ENCODE results near the gene RPS25.
"Not testable (repeated sequence)": the region's sequence is repeated elsewhere in the genome, so short reads cannot be mapped to it uniquely, and the experiment has no call there.

RPS25 gene

GRCh38 chr11:119014209-119014924, 3.8 kb downstream of the RPS25 start:
- DNase-seq, result no peak

GRCh38 chr11:119012629-119013170, 5.4 kb downstream of the RPS25 start:
- DNase-seq, result no peak

GRCh38 chr11:119011476-119012053, 6.6 kb downstream of the RPS25 start:
- no peak for DNase-seq

- DNase-seq, result no peak
Measured at GRCh38 chr11:119006656-119007055, 11.5 kb downstream of the RPS25 start.

GRCh38 chr11:119000906-119001305, 17.2 kb downstream of the RPS25 start:
- DNase-seq, result no peak

DNA sequence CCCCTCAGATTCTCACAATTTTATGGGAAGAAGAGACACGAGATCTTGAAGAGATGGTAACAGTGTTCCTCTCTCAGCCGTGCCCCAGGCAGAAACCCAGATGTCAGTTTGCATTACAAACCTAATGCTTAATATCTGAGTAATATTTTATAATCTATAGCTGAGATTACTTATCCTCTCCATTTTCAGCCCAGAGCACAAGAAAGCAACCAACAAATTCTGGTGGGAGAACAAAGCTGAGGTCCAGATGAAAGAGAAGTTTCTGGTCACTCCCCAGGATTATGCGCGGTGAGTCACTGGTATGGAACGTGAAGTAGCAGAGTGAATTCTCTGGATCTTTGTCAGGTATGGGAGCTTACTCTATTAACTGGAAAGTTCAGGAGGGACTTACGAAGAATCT, 19.3 kb downstream of the RPS25 start:
- DNase-seq, result no peak

GRCh38 chr11:118998388-118998717, 19.8 kb downstream of the RPS25 start:
- no peak for DNase-seq

- peak; percentile 82 to 90 for DNase-seq
Measured at GRCh38 chr11:118997627-118998387, 20.3 kb downstream of the RPS25 start, which contains the start of gene CENATAC. Gene CENATAC, plus strand, starts transcription at chr11:118998138. Its CDS starts 60 bp downstream, at chr11:118998198.

- no peak for DNase-seq
Measured at GRCh38 chr11:118996926-118997626, 21.1 kb downstream of the RPS25 start.

DNA sequence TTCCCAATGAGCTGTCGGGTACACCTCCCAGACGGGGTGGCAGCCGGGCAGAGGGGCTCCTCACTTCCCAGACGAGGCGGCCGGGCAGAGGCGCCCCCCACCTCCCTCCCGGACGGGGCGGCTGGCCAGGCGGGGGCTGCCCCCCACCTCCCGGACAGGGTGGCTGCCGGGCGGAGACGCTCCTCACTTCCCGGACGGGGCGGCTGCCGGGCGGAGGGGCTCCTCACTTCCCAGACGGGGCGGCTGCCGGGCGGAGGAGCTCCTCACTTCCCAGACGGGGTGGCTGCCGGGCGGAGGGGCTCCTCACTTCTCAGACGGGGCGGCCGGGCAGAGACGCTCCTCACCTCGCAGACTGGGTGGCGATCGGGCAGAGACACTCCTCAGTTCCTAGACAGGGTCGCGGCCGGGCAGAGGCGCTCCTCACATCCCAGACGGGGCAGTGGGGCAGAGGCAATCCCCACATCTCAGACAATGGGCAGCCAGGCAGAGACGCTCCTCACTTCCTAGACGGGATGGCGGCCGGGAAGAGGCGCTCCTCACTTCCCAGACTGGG, 26.6 kb downstream of the RPS25 start:
- not testable (repeated sequence) for DNase-seq

DNA sequence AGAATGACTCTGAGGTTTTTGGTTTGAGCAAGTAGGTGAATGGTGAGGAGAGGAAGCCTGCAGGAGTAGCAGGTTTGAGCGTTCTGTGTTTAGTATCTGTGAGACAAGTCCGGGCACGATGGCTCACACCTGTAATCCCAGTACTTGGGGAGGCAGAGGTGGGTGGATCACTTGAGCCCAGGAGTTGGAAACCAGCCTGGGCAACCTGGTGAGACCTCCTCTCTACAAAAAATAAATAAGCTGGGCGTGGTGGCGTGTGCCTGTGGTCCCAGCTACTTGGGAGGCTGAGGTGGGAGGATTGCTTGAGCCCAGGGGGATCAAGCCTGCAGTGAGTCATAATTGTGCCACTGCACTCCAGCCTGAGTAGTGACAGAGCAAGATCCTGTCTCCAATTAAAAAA, 29.9 kb downstream of the RPS25 start:
- no peak for DNase-seq

- DNase-seq, result no peak
Measured at GRCh38 chr11:118984825-118985224, 33.3 kb downstream of the RPS25 start.

DNA sequence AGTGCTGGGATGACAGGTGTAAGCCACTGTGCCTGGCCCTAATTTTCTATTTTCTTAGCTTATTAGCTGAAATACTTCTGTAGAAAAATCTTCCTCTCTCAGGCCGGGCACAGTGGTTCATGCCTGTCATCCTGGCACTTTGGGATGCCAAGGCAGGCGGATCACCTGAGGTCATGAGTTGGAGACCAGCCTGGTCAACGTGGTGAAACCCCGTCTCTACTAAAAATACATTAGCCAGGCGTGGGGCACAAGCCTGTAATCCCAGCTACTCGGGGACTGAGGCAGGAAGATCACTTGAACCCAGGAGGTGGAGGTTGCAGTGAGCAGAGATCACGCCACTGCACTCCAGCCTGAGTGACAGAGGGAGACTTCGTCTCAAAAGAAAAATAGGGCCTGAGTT, 33.8 kb downstream of the RPS25 start:
- DNase-seq, result not testable (repeated sequence)

GRCh38 chr11:118980191-118980881, 37.8 kb downstream of the RPS25 start:
- no peak for DNase-seq

DNA sequence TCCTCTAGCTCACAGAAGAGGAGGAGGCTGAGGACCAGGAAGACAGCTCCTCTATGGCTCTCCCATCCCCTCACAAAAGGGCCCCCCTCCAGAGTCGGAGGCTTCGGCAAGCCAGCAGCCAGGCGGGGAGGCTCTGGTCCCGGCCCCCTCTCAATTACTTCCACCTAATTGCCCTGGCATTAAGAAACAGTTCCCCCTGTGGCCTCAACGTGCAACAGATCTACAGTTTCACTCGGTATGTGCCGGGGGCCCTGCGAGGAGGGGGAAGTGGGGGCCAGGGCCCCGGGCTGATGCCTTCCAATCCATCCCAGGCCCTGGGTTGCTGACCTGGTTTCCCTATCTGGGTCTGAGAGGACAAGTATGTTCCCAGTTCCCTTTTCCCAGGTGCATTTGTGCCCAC, 38.7 kb downstream of the RPS25 start:
- no peak for DNase-seq

GRCh38 chr11:118975771-118976709, 42.1 kb downstream of the RPS25 start:
- peak; percentile 74 to 87 for DNase-seq

DNA sequence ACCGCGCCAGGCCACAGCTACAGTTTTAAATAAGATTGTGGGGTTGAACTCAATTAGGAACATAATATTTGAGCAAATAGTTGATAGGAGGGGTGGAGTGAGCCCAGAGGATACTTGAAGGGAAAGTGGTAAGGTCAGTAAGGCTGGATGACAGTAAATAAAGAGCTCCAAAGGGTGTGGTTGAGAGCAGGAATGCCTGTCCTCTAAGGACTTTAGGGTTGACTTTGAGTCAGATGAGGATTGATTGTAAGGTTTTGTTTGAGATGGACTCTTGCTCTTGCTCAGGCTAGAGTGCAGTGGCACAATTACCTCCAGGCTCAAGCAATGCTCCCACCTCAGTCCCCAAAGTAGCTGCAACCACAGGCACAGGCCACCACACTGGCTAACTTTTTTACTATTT, 44.2 kb downstream of the RPS25 start:
- DNase-seq, result no peak

DNA sequence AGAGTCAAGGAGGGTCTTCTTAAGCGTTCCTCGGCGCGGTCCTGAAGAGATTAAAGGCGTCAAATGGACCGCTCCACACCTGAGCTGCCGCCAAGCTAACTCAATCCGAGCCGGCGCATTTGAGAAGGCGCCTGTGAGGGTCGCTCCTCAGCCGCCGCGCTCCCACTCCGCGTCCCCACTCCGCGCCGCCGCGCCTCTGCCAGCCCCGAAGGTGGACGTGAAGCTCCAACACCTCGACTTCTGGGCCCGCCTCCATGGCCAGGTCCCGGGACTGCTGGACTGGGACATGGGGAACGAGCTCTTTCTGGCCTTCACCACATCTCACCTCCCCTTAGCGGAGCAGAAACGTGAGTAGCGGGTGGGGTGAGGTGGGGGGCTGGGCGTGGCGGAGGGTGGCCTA, 46.5 kb downstream of the RPS25 start, which contains the start of gene FOXR1:
Gene FOXR1, plus strand, starts transcription at position 116 of the 400 bp plus-strand sequence. Its CDS starts 171 bp downstream, at position 287.
- no peak for DNase-seq

- not testable (repeated sequence) for DNase-seq
Measured at GRCh38 chr11:118969508-118969907, 48.6 kb downstream of the RPS25 start.

Measured in NCI-H524 (cell line).